ENCODE data around the gene CDV3. TPM values are rescaled to one million over a fixed set of nuclear protein-coding genes. Genes with fewer than 3 reads are reported as not detected.

The CDV3 gene
- total RNA-seq, 4 donors from 2014 or later, result 45.3 to 146 (median 79.1) TPM

DNA sequence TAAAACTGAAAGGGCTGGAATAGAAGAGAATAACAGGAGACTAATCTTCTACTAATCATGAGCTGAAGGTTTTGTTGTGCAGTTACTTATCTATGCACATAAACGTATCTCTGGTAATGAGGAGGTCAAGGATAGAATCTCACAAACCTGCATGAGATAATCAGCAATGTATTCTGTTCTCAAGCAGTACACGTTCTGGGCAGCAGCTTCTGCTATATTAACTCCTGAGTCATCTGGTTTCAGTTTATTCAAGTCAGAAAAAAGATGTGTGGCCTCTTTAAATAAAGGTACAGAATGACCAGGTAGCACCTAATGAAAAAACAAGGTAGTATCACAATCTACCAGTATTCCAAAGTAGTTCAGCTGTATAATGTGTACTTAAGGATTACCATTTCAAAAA lies 34.9 kb downstream of the CDV3 start:
- no peaks in the 10 kb centered on the region for H3K27me3 ChIP-seq
- no peaks in the 10 kb centered on the region for H3K4me1 ChIP-seq
- H3K4me3 ChIP-seq, result no peak overlapping the region
- DNase-seq, result no peak
- H3K9me3 ChIP-seq, result no peaks in the 10 kb centered on the region
- intact Hi-C loops (cut with DNase I; ENCODE audit: low total_unique reads), result no loop called here
- no peak for TF ChIP-seq CTCF (IDR thresholded peaks at IDR 0.05)
- TF ChIP-seq POLR2A (IDR thresholded peaks at IDR 0.05), result no peak
- no peaks in the 10 kb centered on the region for H3K36me3 ChIP-seq
- H3K27ac ChIP-seq, result no peak overlapping the region

- TF ChIP-seq POLR2A (IDR thresholded peaks at IDR 0.05) (no peak), CTCF (IDR thresholded peaks at IDR 0.05) (no peak)
- H3K36me3 ChIP-seq, result no peaks in the 10 kb centered on the region
- intact Hi-C loops (cut with DNase I; ENCODE audit: low total_unique reads), result no loop called here
Measured at GRCh38 chr3:133610031-133610430, 36.5 kb downstream of the CDV3 start.

GRCh38 chr3:133611534-133611933 lies 38.0 kb downstream of the CDV3 start:
- H3K36me3 ChIP-seq, result no peaks in the 10 kb centered on the region
- H3K9me3 ChIP-seq, result no peaks in the 10 kb centered on the region
- H3K4me1 ChIP-seq, result no peaks in the 10 kb centered on the region
- H3K27ac ChIP-seq, result no peak overlapping the region
- H3K27me3 ChIP-seq, result no peaks in the 10 kb centered on the region
- H3K4me3 ChIP-seq, result no peak overlapping the region
- no peak for TF ChIP-seq CTCF (IDR thresholded peaks at IDR 0.05)
- TF ChIP-seq POLR2A (IDR thresholded peaks at IDR 0.05), result no peak
- intact Hi-C loops (cut with DNase I; ENCODE audit: low total_unique reads), result no loop called here
- no peak for DNase-seq

More at GRCh38 chr3:133610031-133610430, 36.5 kb downstream of the CDV3 start:
- Histone ChIP-seq H3K4me1 (no peaks in the 10 kb centered on the region), H3K27ac (no peak overlapping the region), H3K4me3 (no peak overlapping the region), H3K27me3 (no peaks in the 10 kb centered on the region), H3K9me3 (no peaks in the 10 kb centered on the region)
- no peak for DNase-seq

GRCh38 chr3:133620066-133620784 lies 46.7 kb downstream of the CDV3 start:
- H3K4me1 ChIP-seq, result no peaks in the 10 kb centered on the region
- H3K36me3 ChIP-seq, result no peaks in the 10 kb centered on the region

More at GRCh38 chr3:133620066-133620784, 46.7 kb downstream of the CDV3 start:
- intact Hi-C loops (cut with DNase I; ENCODE audit: low total_unique reads), result no loop called here
- Histone ChIP-seq H3K27me3 (no peaks in the 10 kb centered on the region), H3K27ac (no peak overlapping the region), H3K9me3 (no peaks in the 10 kb centered on the region), H3K4me3 (no peak overlapping the region)
- TF ChIP-seq CTCF (IDR thresholded peaks at IDR 0.05), result no peak
- no peak for TF ChIP-seq POLR2A (IDR thresholded peaks at IDR 0.05)
- DNase-seq, result no peak

Measured in uterus (tissue), 4 donors.